K562 (cell line): ENCODE measurements around the gene MIDN. TPM values are rescaled to one million over a fixed set of nuclear protein-coding genes. Genes with fewer than 3 reads are reported as not detected.

Source experiments
- NEUROD1 ChIP-seq: fragments of 150-350 bp; IDR thresholded peaks from 2 replicates; pipeline ENCODE4 v1.6.1; 2014; ENCODE audit warnings: borderline replicate concordance, low read length, low read depth; ENCODE audit not compliant: partially characterized antibody
- NR1H2 ChIP-seq: sonication (generic); formaldehyde crosslinking; IDR thresholded peaks from 2 replicates; pipeline ENCODE4 v1.4.0; 2020; ENCODE audit warnings: mild to moderate bottlenecking, missing genetic modification reagents
- PRDM10 ChIP-seq: fragments of 450-650 bp; IDR thresholded peaks from 2 replicates; pipeline ENCODE4 v1.6.1; 2018; ENCODE audit not compliant: partially characterized antibody
- ZBTB26 ChIP-seq: fragments of 450-650 bp; formaldehyde crosslinking; IDR thresholded peaks from 2 replicates; pipeline ENCODE4 v1.4.0; 2022; ENCODE audit warnings: missing genetic modification characterization
- ZFP36 ChIP-seq: fragments of 150-350 bp; IDR thresholded peaks from 2 replicates; pipeline ENCODE4 v1.6.1; 2018; ENCODE audit warnings: low read length, low read depth; ENCODE audit not compliant: partially characterized antibody
- ZFP91 ChIP-seq: sonication (generic); formaldehyde crosslinking; IDR thresholded peaks from 2 replicates; pipeline ENCODE4 v1.8.0; 2022; ENCODE audit warnings: mild to moderate bottlenecking, missing genetic modification reagents
- ZNF3 ChIP-seq: fragments of 250-450 bp; sonication (Bioruptor Pico); IDR thresholded peaks from 2 replicates; pipeline ENCODE4 v1.5.0; 2021; ENCODE audit warnings: mild to moderate bottlenecking, moderate library complexity
- ZNF586 ChIP-seq: fragments of 450-650 bp; formaldehyde crosslinking; conservative IDR thresholded peaks from 2 replicates; pipeline ENCODE4 v1.4.0; 2020; ENCODE audit warnings: mild to moderate bottlenecking, moderate library complexity
- polyA plus RNA-seq, 8 experiments: library from polyadenylated mRNA; depleted of rRNA in 4 of 8; stranded (reverse) in 5 of 8; unstranded in 3 of 8; fragments of >200 nt; fragmentation: Nextera tagmentation in 2 of 8; fragmentation: Illumina TruSeq in 1 of 8; extraction: Ambion mirVana in 2 of 8; extraction: Trizol in 1 of 8; gene quantifications; 2 replicates each; pipeline versions ENCODE4 v1.2.1 to v1.2.3, GENCODE V29; 2011 to 2014; ENCODE audit warnings: inconsistent platforms in 1 of 8, missing spikeins in 1 of 8
- total RNA-seq, 7 experiments: library from RNA; depleted of rRNA in 6 of 7; stranded (reverse); fragments of >200 nt in 6 of 7; fragmentation: Illumina TruSeq in 2 of 7; extraction: Trizol in 2 of 7; gene quantifications; 2 replicates each; pipeline versions ENCODE4 v1.2.1 to v1.2.3, GENCODE V29; 2011 to 2021; ENCODE audit warnings: low replicate concordance in 1 of 7

Gene MIDN
- total and polyA plus RNA-seq, 9 of the 15 experiments (the other 6 are each of a cell fraction or from before 2014, with no cell fraction given): 0.17 to 120 (median 10.1) TPM

- TF ChIP-seq NR1H2: 0 out of 2 replicates have a peak, but pooled peaks have one; percentile 39
- no peak for TF ChIP-seq NEUROD1
- TF ChIP-seq ZBTB26 (CRISPR knock-in tag): no peak
- TF ChIP-seq ZFP36: no peak
- TF ChIP-seq ZFP91: no peak
- no peak for TF ChIP-seq ZNF3 (CRISPR knock-in tag)
- 0 out of 2 replicates have a peak, but pooled peaks have one; percentile 3 for TF ChIP-seq ZNF586
- no peak for TF ChIP-seq PRDM10
Measured at GRCh38 chr19:1274852-1275259, 26.5 kb downstream of the MIDN start (continued).
